ENCODE results near the gene ZNF83.

- TF ChIP-seq CTCF (IDR thresholded peaks at IDR 0.05) (no peak), POLR2A (IDR thresholded peaks at IDR 0.05) (no peak)
These were observed 31.9 kb upstream of the ZNF83 start for GRCh38 chr19:52670046-52670445.
